H1 (cell line): ENCODE results near the gene SOX15. TPM values are rescaled to one million over a fixed set of nuclear protein-coding genes. Genes with fewer than 3 reads are reported as not detected.

Source experiments
- BACH1 ChIP-seq: IDR thresholded peaks from 2 replicates; pipeline ENCODE4 v1.6.1; 2012; ENCODE audit warnings: low read length, improper control_type of control experiment
- BCL11A ChIP-seq, 2 experiments: IDR thresholded peaks; one replicate each; pipeline ENCODE4 v1.6.1; 2011; ENCODE audit warnings: low read depth in 2 of 2, low read length in 2 of 2, mild to moderate bottlenecking in 2 of 2
- CTCF ChIP-seq, 3 experiments: IDR thresholded peaks; 1 replicate in 2 of 3; 2 replicates in 1 of 3; pipeline versions ENCODE4 v1.5.1 to v1.6.1; 2011; ENCODE audit warnings: low read length in 3 of 3, mild to moderate bottlenecking in 3 of 3, inconsistent platforms in 2 of 3, low read depth in 1 of 3, moderate library complexity in 1 of 3; ENCODE audit not compliant: insufficient read depth in 1 of 3; ENCODE audit errors: control extremely low read depth in 1 of 3
- KDM5A ChIP-seq: fragments of 200-600 bp; IDR thresholded peaks from 2 replicates; pipeline ENCODE4 v1.7.1; 2012; ENCODE audit warnings: mild to moderate bottlenecking, low read length, inconsistent platforms, mixed read lengths
- SIX5 ChIP-seq: IDR thresholded peaks from 2 replicates; pipeline ENCODE4 v1.6.1; 2011; ENCODE audit warnings: mild to moderate bottlenecking, low read depth, low read length
- polyA plus RNA-seq, 7 experiments: library from polyadenylated mRNA; depleted of rRNA in 3 of 7; stranded (reverse) in 5 of 7; unstranded in 2 of 7; fragments of >200 nt in 5 of 7; fragments of 200-250 nt in 2 of 7; gene quantifications; 1 replicate in 5 of 7; 2 replicates in 1 of 7; 4 replicates in 1 of 7; pipeline versions ENCODE4 v1.2.1 to v1.2.3, GENCODE V29; 2011 to 2013; ENCODE audit warnings: missing spikeins in 2 of 7, mixed read lengths in 2 of 7
- total RNA-seq: library from RNA; stranded (reverse); fragmentation: NEBNext Ultra II Directional; extraction: Animal tissue kit (Norgen Biotek cat#: 25700); gene quantifications from 2 replicates; pipeline ENCODE4 v1.2.1, GENCODE V29; 2021
- TF ChIP-seq, protein P1 (sequence below): IDR thresholded peaks from 2 replicates; pipeline ENCODE4 v1.6.1; 2012; ENCODE audit warnings: inconsistent platforms

SOX15 gene
- total and polyA plus RNA-seq, 2 of the 8 experiments (the other 6 are each of a cell fraction or from before 2014, with no cell fraction given), result 14.3 to 26.8 TPM

DNA sequence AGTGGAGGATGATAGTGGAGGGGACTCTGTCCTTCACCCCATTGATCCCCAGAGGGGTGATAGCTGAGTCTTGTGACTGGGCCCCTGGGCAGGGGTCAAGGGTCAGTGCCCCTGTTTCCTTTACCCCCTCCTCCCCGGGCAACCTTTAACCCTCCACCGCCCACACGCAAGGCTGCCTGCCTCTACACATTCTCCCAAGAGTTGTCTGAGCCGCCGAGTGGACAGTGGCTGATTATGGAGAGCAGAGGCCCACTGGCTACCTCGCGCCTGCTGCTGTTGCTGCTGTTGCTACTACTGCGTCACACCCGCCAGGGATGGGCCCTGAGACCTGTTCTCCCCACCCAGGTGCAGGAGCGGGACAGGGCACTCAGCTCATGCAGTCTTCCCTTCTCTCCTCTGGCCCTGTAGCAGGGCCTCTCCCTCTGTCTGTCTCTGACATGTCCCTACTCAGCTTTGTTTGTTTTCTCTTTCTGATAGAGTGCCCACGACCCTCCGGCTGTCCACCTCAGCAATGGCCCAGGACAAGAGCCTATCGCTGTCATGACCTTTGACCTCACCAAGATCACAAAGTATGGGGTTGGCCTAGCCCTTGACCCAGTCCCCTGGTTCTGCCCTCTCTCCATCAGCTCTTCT lies 40.2 kb upstream of the SOX15 start, which contains the start of gene SHBG (continued):
- TF ChIP-seq CTCF (IDR thresholded peaks at IDR 0.05; ENCODE audit: control extremely low read depth in 1 of 3, insufficient read depth in 1 of 3, low read depth in 1 of 3, low read length in 3 of 3) (no peak), BACH1 (no peak), SIX5 (no peak), BCL11A (IDR thresholded peaks at IDR 0.05; ENCODE audit: low read depth in 2 of 2, low read length in 2 of 2) (no peak), KDM5A (no peak)
- TF ChIP-seq, protein P1, sequence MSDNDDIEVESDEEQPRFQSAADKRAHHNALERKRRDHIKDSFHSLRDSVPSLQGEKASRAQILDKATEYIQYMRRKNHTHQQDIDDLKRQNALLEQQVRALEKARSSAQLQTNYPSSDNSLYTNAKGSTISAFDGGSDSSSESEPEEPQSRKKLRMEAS, result no peak
